Gastroesophageal sphincter (tissue), 3 donors: ENCODE data around the gene TMEM54.

Experiments used
- CTCF ChIP-seq, 4 experiments: fragments of 200-600 bp in 2 of 4; fragments of 450-650 bp in 2 of 4; sonication (generic) in 1 of 4; IDR thresholded peaks; one replicate each; pipeline ENCODE4 v1.5.1; 2017 to 2019; ENCODE audit warnings: antibody characterized with exemption in 4 of 4, mild to moderate bottlenecking in 2 of 4, moderate library complexity in 2 of 4
- EP300 ChIP-seq: sonication (generic); formaldehyde crosslinking; IDR thresholded peaks from one replicate; pipeline ENCODE4 v1.6.1; 2017; ENCODE audit warnings: antibody characterized with exemption, mild to moderate bottlenecking
- POLR2A ChIP-seq, 2 donors: fragments of 450-650 bp; IDR thresholded peaks; one replicate each; pipeline ENCODE4 v1.6.1; 2017; ENCODE audit warnings: antibody characterized with exemption in 2 of 2, mild to moderate bottlenecking in 2 of 2, moderate library complexity in 1 of 2
- POLR2AphosphoS5 ChIP-seq: sonication (generic); formaldehyde crosslinking; IDR thresholded peaks from one replicate; pipeline ENCODE4 v1.6.1; 2017; ENCODE audit warnings: antibody characterized with exemption

GRCh38 chr1:32890516-32891240, 10.5 kb downstream of the TMEM54 start:
- TF ChIP-seq POLR2A (IDR thresholded peaks at IDR 0.05) (no peak), CTCF (IDR thresholded peaks at IDR 0.05) (no peak), POLR2AphosphoS5 (no peak), EP300 (no peak)
